Neural cell (in vitro differentiated cells): ENCODE measurements around the gene PDK2.

ENCODE experiments used
- CTCF ChIP-seq: fragments of 450-650 bp; IDR thresholded peaks from 2 replicates; pipeline ENCODE4 v1.5.1; 2014; ENCODE audit warnings: antibody characterized with exemption, mild to moderate bottlenecking, moderate library complexity; ENCODE audit not compliant: poor library complexity, severe bottlenecking
- EP300 ChIP-seq: fragments of 450-650 bp; conservative IDR thresholded peaks from 2 replicates; pipeline ENCODE4 v1.6.1; 2014; ENCODE audit warnings: antibody characterized with exemption, mild to moderate bottlenecking, moderate library complexity; ENCODE audit not compliant: poor library complexity, severe bottlenecking
- EZH2 ChIP-seq: fragments of 200-600, 300-800 bp; shearing (Covaris generic), sonication (generic); IDR thresholded peaks from 2 replicates; pipeline ENCODE4 v1.6.1; 2014; ENCODE audit warnings: antibody characterized with exemption, low read length, borderline replicate concordance, mild to moderate bottlenecking; ENCODE audit not compliant: insufficient read depth, poor library complexity, severe bottlenecking
- POLR2AphosphoS5 ChIP-seq: IDR thresholded peaks from 2 replicates; pipeline ENCODE4 v1.6.1; 2012
- RAD21 ChIP-seq: fragments of 450-650 bp; conservative IDR thresholded peaks from 2 replicates; pipeline ENCODE4 v1.6.1; 2014; ENCODE audit warnings: antibody characterized with exemption, mild to moderate bottlenecking, moderate library complexity
- SMC3 ChIP-seq: fragments of 450-650 bp; conservative IDR thresholded peaks from 2 replicates; pipeline ENCODE4 v1.6.1; 2014; ENCODE audit warnings: antibody characterized with exemption, mild to moderate bottlenecking, moderate library complexity; ENCODE audit not compliant: poor library complexity
- TAF1 ChIP-seq: IDR thresholded peaks from 2 replicates; pipeline ENCODE4 v1.6.1; 2012; ENCODE audit warnings: low read depth

GRCh38 chr17:50090971-50091917 lies 3.9 kb upstream of the PDK2 start:
- TF ChIP-seq EZH2 (no peak), TAF1 (no peak), POLR2AphosphoS5 (no peak), SMC3 (no peak), CTCF (no peak), RAD21 (no peak), EP300 (no peak)
